ENCODE measurements around the gene CYB561D1.

The CYB561D1 gene

DNA sequence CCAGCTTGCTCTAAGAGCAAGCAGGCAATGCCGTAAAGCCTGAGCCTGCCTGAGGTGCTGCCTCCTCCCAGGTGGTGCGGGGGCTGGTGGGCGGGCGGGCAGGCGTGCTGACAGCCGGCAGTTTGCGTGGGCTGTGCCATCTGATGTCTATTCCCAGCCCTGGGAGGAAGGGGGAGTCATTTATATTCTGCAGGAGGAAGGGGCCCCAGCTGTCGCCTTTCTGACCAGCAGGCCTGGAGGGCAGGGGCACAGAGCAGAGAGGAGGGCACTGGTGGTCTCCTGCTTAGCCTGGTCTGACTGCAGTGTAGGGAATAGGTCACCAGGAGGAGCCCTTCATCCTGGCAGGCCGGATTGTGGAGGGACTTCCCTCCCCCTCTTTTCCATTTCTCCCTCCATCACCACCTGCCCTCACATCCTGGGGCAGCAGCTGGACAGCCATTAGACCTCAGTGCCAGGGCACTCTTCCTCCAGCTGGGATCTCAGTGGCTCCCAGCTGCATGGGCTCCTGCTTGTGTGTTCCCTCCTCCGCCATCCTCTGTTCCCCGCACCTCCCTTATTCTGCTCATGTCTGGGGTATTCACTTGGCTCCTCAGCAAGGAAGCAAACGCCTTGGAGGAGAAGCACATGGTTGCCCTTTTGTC lies 4.4 kb downstream of the CYB561D1 start:
- ChIA-PET CTCF (interaction anchor here (0.6 to 39.1 kb wide), 9 partner anchors 5 to 175 kb away, joined by 3 to 1203 read pairs (median 11); partner anchors contain the start of genes AMIGO1, ATXN7L2, CYB561D1 and GPR61), POLR2A (no interaction called here)
- Histone ChIP-seq H3K27me3 (replicated peaks in 2 of 5; ENCODE audit: control insufficient read depth in 4 of 5, insufficient read depth in 5 of 5, low read length in 4 of 5) (no peaks in the 10 kb centered on the region), H3K9me3 (ENCODE audit: control extremely low read depth in 1 of 5, control insufficient read depth in 4 of 5, insufficient read depth in 2 of 5, low read depth in 1 of 5, low read length in 4 of 5) (no peaks in the 10 kb centered on the region), H3K27ac (ENCODE audit: insufficient read depth in 1 of 2, low read depth in 1 of 2, low read length in 2 of 2, poor library complexity in 1 of 2, severe bottlenecking in 2 of 2) (no peak overlapping the region), H3K36me3 (ENCODE audit: control insufficient read depth in 4 of 4, insufficient read depth in 4 of 4, low read length in 3 of 4) (peaks cover 6 to 46% (median 28%) of the 10 kb centered on the region in 4 experiments), H3K4me1 (ENCODE audit: control extremely low read depth in 1 of 4, control insufficient read depth in 4 of 4, insufficient read depth in 4 of 4, low read length in 3 of 4) (peaks cover 0 to 37% (median 23%) of the 10 kb centered on the region in 4 experiments), H3K4me3 (ENCODE audit: control insufficient read depth in 1 of 7, extremely low read depth in 1 of 7, insufficient read depth in 4 of 7, low read depth in 2 of 7, low read length in 6 of 7) (no peak overlapping the region)
- 91% methylated on average over 9 of the region's 12 CpGs for WGBS (ENCODE audit: insufficient coverage)
- peak in 2 of 3 donors; percentile 30 to 33 for DNase-seq

DNA sequence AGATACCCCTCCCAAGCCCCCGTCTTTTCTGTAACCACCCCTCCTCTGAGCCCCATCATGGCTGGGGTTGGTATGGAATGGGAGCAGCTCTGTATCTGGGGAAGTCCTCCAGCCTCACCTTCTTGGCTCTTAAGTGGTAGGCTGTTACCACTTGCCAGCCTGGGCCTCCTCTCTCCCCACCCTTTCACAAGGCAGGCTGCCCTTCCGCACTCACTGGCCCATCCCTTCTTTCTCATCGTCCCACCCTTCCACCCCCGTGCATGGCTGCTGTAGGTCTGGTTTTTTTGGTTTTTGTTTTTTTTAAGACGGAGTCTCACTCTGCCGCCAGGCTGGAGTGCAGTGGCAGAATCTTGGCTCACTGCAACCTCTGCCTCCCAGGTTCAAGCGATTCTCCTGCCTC lies 5.2 kb downstream of the CYB561D1 start:
- peaks cover 6 to 46% (median 28%) of the 10 kb centered on the region in 4 experiments for H3K36me3 ChIP-seq (ENCODE audit: control insufficient read depth in 4 of 4, insufficient read depth in 4 of 4, low read length in 3 of 4)
- no peak overlapping the region for H3K27ac ChIP-seq (ENCODE audit: insufficient read depth in 1 of 2, low read depth in 1 of 2, low read length in 2 of 2, poor library complexity in 1 of 2, severe bottlenecking in 2 of 2)
- CTCF ChIA-PET = interaction anchor here (0.6 to 39.1 kb wide), 8 partner anchors 5 to 174 kb away, joined by 3 to 1203 read pairs (median 50); partner anchors contain the start of genes AMIGO1, ATXN7L2, CYB561D1 and GPR61
- 100% methylated on average over 1 of the region's 7 CpGs for WGBS (ENCODE audit: insufficient coverage)
- no peak overlapping the region for H3K4me3 ChIP-seq (ENCODE audit: control insufficient read depth in 1 of 7, extremely low read depth in 1 of 7, insufficient read depth in 4 of 7, low read depth in 2 of 7, low read length in 6 of 7)
- H3K9me3 ChIP-seq (ENCODE audit: control extremely low read depth in 1 of 5, control insufficient read depth in 4 of 5, insufficient read depth in 2 of 5, low read depth in 1 of 5, low read length in 4 of 5) = no peaks in the 10 kb centered on the region
- no peaks in the 10 kb centered on the region for H3K27me3 ChIP-seq (replicated peaks in 2 of 5; ENCODE audit: control insufficient read depth in 4 of 5, insufficient read depth in 5 of 5, low read length in 4 of 5)
- POLR2A ChIA-PET = no interaction called here
- H3K4me1 ChIP-seq (ENCODE audit: control extremely low read depth in 1 of 4, control insufficient read depth in 4 of 4, insufficient read depth in 4 of 4, low read length in 3 of 4) = peaks cover 0 to 33% (median 20%) of the 10 kb centered on the region in 4 experiments
- no peak for DNase-seq

DNA sequence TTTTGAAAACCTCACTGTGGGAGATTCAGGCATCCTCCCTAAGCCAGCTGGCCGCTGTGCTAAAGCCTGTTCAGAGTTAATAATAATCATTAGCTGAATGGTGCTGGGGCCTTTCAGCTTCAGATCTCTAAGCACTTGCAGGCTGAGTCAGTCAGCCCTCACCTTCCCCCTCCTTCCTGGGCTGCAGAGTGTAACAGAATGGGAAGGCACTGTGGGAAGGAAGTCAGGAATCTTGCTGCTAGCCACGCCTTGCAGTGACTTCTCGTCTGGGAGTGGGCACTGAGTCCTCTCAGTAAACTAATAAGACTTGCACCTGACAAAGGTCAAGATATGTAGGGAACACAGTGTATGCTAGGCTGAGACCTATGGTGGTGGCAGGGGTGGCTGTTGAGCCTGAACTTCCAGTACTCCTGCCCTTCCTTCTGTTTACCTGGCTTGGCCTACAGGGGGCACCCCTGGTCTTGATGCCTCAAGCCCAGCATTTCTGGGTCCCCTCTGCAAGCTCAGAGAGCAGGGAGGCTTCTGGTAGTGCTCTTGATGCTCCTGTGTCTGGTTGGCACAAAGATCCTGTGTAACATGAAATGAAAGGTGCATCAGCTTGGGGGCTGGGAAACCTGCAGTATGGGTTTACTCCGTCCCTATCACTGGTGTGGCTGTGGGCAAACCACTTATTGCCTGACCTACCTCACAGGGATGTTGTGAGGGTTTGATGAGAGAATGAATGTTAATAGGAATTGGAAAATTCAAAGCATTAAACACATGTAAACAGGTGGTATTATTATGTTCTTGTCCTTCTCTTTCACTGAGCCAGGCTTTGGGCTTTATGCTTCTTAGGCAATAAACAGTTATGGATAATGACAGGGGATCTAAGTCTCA lies 6.0 kb downstream of the CYB561D1 start:
- peak; percentile 44 to 71 (median 62) for DNase-seq
- Histone ChIP-seq H3K4me3 (ENCODE audit: control insufficient read depth in 1 of 7, extremely low read depth in 1 of 7, insufficient read depth in 4 of 7, low read depth in 2 of 7, low read length in 6 of 7) (no peak overlapping the region), H3K27me3 (replicated peaks in 2 of 5; ENCODE audit: control insufficient read depth in 4 of 5, insufficient read depth in 5 of 5, low read length in 4 of 5) (no peaks in the 10 kb centered on the region), H3K4me1 (ENCODE audit: control extremely low read depth in 1 of 4, control insufficient read depth in 4 of 4, insufficient read depth in 4 of 4, low read length in 3 of 4) (peaks cover 0 to 26% (median 15%) of the 10 kb centered on the region in 4 experiments), H3K9me3 (ENCODE audit: control extremely low read depth in 1 of 5, control insufficient read depth in 4 of 5, insufficient read depth in 2 of 5, low read depth in 1 of 5, low read length in 4 of 5) (no peaks in the 10 kb centered on the region), H3K27ac (ENCODE audit: insufficient read depth in 1 of 2, low read depth in 1 of 2, low read length in 2 of 2, poor library complexity in 1 of 2, severe bottlenecking in 2 of 2) (no peak overlapping the region), H3K36me3 (ENCODE audit: control insufficient read depth in 4 of 4, insufficient read depth in 4 of 4, low read length in 3 of 4) (peaks cover 6 to 46% (median 28%) of the 10 kb centered on the region in 4 experiments)
- 83% methylated on average over 2 of the region's 4 CpGs for WGBS (ENCODE audit: insufficient coverage)
- POLR2A ChIA-PET = interaction anchor here (0.6 kb wide), 1 partner anchor 33 kb away, joined by 4 read pairs; no protein-coding TSS in a partner anchor
- CTCF ChIA-PET = interaction anchor here (3.4 to 39.1 kb wide), 5 partner anchors 4 to 140 kb away, joined by 11 to 1203 read pairs (median 232); partner anchors contain the start of genes AMIGO1, ATXN7L2, CYB561D1 and GPR61

DNA sequence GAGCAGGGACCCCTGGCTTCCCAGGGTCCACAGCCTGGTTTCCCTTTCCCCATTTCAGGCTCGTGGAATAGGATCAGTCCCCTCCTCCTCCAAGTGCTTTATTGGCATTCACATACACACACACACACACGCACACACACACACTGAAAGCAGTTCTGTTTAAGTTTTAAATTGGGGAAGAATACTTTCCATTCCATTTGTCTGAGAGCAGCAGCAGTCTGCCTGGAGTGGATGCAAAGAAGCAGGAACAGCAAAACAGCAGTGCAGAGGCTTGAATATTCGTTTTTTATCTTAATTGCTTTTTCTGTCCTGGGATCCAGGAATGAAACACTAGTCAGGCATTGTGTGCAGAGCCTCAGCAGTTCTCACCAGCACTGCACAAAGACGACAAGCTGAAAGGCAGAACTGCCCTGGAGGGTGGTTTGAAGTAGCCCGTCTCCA lies 7.1 kb downstream of the CYB561D1 start:
- Histone ChIP-seq H3K4me3 (ENCODE audit: control insufficient read depth in 1 of 7, extremely low read depth in 1 of 7, insufficient read depth in 4 of 7, low read depth in 2 of 7, low read length in 6 of 7) (no peak overlapping the region), H3K9me3 (ENCODE audit: control extremely low read depth in 1 of 5, control insufficient read depth in 4 of 5, insufficient read depth in 2 of 5, low read depth in 1 of 5, low read length in 4 of 5) (no peaks in the 10 kb centered on the region), H3K27ac (ENCODE audit: insufficient read depth in 1 of 2, low read depth in 1 of 2, low read length in 2 of 2, poor library complexity in 1 of 2, severe bottlenecking in 2 of 2) (no peak overlapping the region), H3K27me3 (replicated peaks in 2 of 5; ENCODE audit: control insufficient read depth in 4 of 5, insufficient read depth in 5 of 5, low read length in 4 of 5) (no peaks in the 10 kb centered on the region), H3K4me1 (ENCODE audit: control extremely low read depth in 1 of 4, control insufficient read depth in 4 of 4, insufficient read depth in 4 of 4, low read length in 3 of 4) (peaks cover 0 to 23% (median 13%) of the 10 kb centered on the region in 4 experiments), H3K36me3 (ENCODE audit: control insufficient read depth in 4 of 4, insufficient read depth in 4 of 4, low read length in 3 of 4) (peaks cover 6 to 42% (median 26%) of the 10 kb centered on the region in 4 experiments)
- ChIA-PET CTCF (interaction anchor here (11.1 to 39.1 kb wide), 4 partner anchors 3 to 33 kb away, joined by 90 to 1203 read pairs (median 232); partner anchors contain the start of genes AMIGO1, ATXN7L2, CYB561D1 and GPR61), POLR2A (no interaction called here)
- WGBS (ENCODE audit: insufficient coverage) = 95% methylated on average over 4 of the region's 5 CpGs
- no peak for DNase-seq

DNA sequence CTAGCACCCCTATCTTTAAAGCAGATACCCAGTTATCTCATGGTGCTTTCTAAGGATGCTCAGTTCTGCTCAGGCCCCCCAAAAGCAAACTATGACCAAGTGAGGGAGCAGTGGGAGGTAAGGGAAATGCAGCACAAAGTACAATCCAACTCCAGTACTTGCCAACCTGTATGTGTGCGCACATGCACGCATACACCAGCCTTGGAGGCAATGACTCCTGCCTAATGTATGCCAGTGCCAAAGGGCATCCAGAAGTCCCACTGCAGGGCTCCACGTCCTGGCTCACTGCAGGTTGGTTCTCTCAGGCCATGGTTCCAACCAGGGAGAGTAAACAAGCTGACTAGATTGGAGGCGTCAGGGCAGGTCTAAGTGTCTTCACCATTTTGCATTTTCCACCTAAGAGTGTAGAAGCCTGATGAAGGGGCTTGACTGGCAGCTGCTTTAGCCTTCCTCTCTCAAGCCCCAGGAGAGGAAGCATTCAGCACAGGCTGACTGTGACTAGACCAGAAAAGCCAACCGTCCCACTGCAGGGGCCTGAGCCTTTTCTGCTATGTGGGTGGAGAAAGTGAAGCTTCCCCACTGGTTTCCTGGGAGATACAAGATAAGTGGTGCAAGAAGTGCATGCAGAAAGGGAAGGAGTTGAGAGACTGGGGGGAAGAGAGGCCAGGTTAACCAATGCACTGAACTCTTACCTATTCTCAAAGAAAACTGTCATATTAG lies 7.9 kb downstream of the CYB561D1 start:
- WGBS (ENCODE audit: insufficient coverage) = 76% methylated on average over 5 of the region's 5 CpGs
- Histone ChIP-seq H3K9me3 (ENCODE audit: control extremely low read depth in 1 of 5, control insufficient read depth in 4 of 5, insufficient read depth in 2 of 5, low read depth in 1 of 5, low read length in 4 of 5) (no peaks in the 10 kb centered on the region), H3K4me3 (ENCODE audit: control insufficient read depth in 1 of 7, extremely low read depth in 1 of 7, insufficient read depth in 4 of 7, low read depth in 2 of 7, low read length in 6 of 7) (no peak overlapping the region), H3K36me3 (ENCODE audit: control insufficient read depth in 4 of 4, insufficient read depth in 4 of 4, low read length in 3 of 4) (peaks cover 2 to 33% (median 20%) of the 10 kb centered on the region in 4 experiments), H3K27me3 (replicated peaks in 2 of 5; ENCODE audit: control insufficient read depth in 4 of 5, insufficient read depth in 5 of 5, low read length in 4 of 5) (peaks cover 0 to 2% (median 0%) of the 10 kb centered on the region in 5 experiments), H3K4me1 (ENCODE audit: control extremely low read depth in 1 of 4, control insufficient read depth in 4 of 4, insufficient read depth in 4 of 4, low read length in 3 of 4) (peaks cover 0 to 23% (median 13%) of the 10 kb centered on the region in 4 experiments), H3K27ac (ENCODE audit: insufficient read depth in 1 of 2, low read depth in 1 of 2, low read length in 2 of 2, poor library complexity in 1 of 2, severe bottlenecking in 2 of 2) (no peak overlapping the region)
- peak in 1 of 3 donors; percentile 29 for DNase-seq
- CTCF ChIA-PET = interaction anchor here (2.8 to 39.1 kb wide), 4 partner anchors 10 to 32 kb away, joined by 8 to 1203 read pairs (median 161); partner anchors contain the start of genes ATXN7L2, CYB561D1 and GPR61
- POLR2A ChIA-PET = no interaction called here

DNA sequence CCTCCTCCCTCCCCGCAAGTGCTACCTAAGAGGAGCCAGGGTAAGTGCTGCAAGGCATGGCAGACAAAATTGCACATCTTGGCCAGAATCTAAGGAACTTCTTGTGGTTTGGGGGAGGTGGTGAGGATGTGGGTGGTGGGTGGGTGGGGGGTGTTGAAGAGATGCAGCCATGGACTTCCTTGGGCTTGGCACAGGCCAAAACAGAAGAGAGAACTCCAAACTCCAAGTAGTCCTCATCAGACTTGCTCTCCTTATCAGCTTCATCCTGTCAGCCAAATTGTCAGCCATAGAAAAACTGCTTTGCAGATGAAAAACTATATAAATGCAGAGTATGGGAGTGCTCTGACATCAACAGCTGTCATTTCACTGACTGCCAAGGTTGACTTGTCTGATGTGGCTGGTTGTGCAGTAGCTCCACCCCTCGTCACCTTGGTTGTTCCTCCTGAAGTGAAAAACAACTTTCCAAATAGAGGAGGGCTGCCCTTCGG lies 8.5 kb downstream of the CYB561D1 start:
- peak in 2 of 3 donors; percentile 27 to 34 for DNase-seq
- POLR2A ChIA-PET = no interaction called here
- Histone ChIP-seq H3K36me3 (ENCODE audit: control insufficient read depth in 4 of 4, insufficient read depth in 4 of 4, low read length in 3 of 4) (peaks cover 2 to 27% (median 16%) of the 10 kb centered on the region in 4 experiments), H3K9me3 (ENCODE audit: control extremely low read depth in 1 of 5, control insufficient read depth in 4 of 5, insufficient read depth in 2 of 5, low read depth in 1 of 5, low read length in 4 of 5) (no peaks in the 10 kb centered on the region), H3K4me1 (ENCODE audit: control extremely low read depth in 1 of 4, control insufficient read depth in 4 of 4, insufficient read depth in 4 of 4, low read length in 3 of 4) (peaks cover 0 to 23% (median 13%) of the 10 kb centered on the region in 4 experiments), H3K27me3 (replicated peaks in 2 of 5; ENCODE audit: control insufficient read depth in 4 of 5, insufficient read depth in 5 of 5, low read length in 4 of 5) (peaks cover 0 to 5% (median 0%) of the 10 kb centered on the region in 5 experiments), H3K4me3 (ENCODE audit: control insufficient read depth in 1 of 7, extremely low read depth in 1 of 7, insufficient read depth in 4 of 7, low read depth in 2 of 7, low read length in 6 of 7) (no peak overlapping the region), H3K27ac (ENCODE audit: insufficient read depth in 1 of 2, low read depth in 1 of 2, low read length in 2 of 2, poor library complexity in 1 of 2, severe bottlenecking in 2 of 2) (peak overlapping the region in 1 of 2 experiments; percentile 49)
- CTCF ChIA-PET = interaction anchor here (2.8 to 39.1 kb wide), 4 partner anchors 10 to 32 kb away, joined by 8 to 1203 read pairs (median 161); partner anchors contain the start of genes ATXN7L2, CYB561D1 and GPR61
- WGBS (ENCODE audit: insufficient coverage) = 71% methylated on average over 2 of the region's 3 CpGs
